IMR-90 (cell line): ENCODE data around the gene NRIP3. TPM values are rescaled to one million over a fixed set of nuclear protein-coding genes. Genes with fewer than 3 reads are reported as not detected.

Source experiments
- ATAC-seq: fragments of 200-7000 bp; cut with Tn5 transposase; 2 replicates; pipeline ENCODE4 v1.9.1; 2020; ENCODE audit warnings: low read depth, mild to moderate bottlenecking, moderate library complexity
- BruUV-seq: library from RNA; stranded (reverse); fragments of 400-500 nt; replicated peaks from 2 replicates; lab custom pipeline; 2021; lab: Mats Ljungman, UMichigan
- CTCF ChIA-PET: fragments of 300-600 bp; formaldehyde crosslinking; extraction: SDS; loops from one replicate; lab custom pipeline; 2021; ENCODE audit warnings: antibody characterized with exemption; lab: Yijun Ruan, JAX
- POLR2A ChIA-PET: fragments of 300-600 bp; sonication (Branson Sonifier 250); formaldehyde crosslinking; loops from one replicate; lab custom pipeline; 2022; ENCODE audit warnings: antibody characterized with exemption; ENCODE audit not compliant: unreplicated experiment; lab: Charles Lee
- DNase-seq: peaks from one replicate; pipeline ENCODE4 v3.0.0; 2013
- H2AFZ ChIP-seq: replicated peaks from 2 replicates; pipeline ENCODE3; 2013; ENCODE audit warnings: low read length, mild to moderate bottlenecking; ENCODE audit not compliant: poor library complexity
- H2AK5ac ChIP-seq: 2 replicates; pipeline ENCODE4 v1.6.1; 2013; ENCODE audit warnings: low read depth, low read length, inconsistent platforms
- H2AK9ac ChIP-seq: replicated peaks from 2 replicates; pipeline ENCODE3; 2013; ENCODE audit warnings: mild to moderate bottlenecking, low read depth, low read length, moderate library complexity; ENCODE audit not compliant: poor library complexity
- H2BK120ac ChIP-seq: 2 replicates; pipeline ENCODE4 v1.6.1; 2013; ENCODE audit warnings: low read depth, low read length, inconsistent platforms
- H2BK15ac ChIP-seq: 3 replicates; pipeline ENCODE4 v1.6.1; 2013; ENCODE audit warnings: low read depth, low read length, inconsistent platforms
- H2BK20ac ChIP-seq: 2 replicates; pipeline ENCODE4 v1.6.1; 2013; ENCODE audit warnings: low read depth, mild to moderate bottlenecking, inconsistent platforms, low read length, moderate library complexity
- H2BK5ac ChIP-seq: 2 replicates; pipeline ENCODE4 v1.6.1; 2013; ENCODE audit warnings: mild to moderate bottlenecking, low read depth, low read length, inconsistent platforms; ENCODE audit not compliant: poor library complexity, severe bottlenecking
- H3K14ac ChIP-seq: replicated peaks from 2 replicates; pipeline ENCODE4 v1.6.1; 2013; ENCODE audit warnings: low read depth, low read length, inconsistent platforms
- H3K18ac ChIP-seq: 2 replicates; pipeline ENCODE4 v1.6.1; 2013; ENCODE audit warnings: low read depth, low read length, control low read depth
- H3K23ac ChIP-seq: 2 replicates; pipeline ENCODE4 v1.6.1; 2013; ENCODE audit warnings: low read depth, low read length, inconsistent platforms
- H3K27ac ChIP-seq: 2 replicates; pipeline ENCODE4 v1.5.1; 2013; ENCODE audit warnings: mild to moderate bottlenecking, control low read depth, low read length; ENCODE audit not compliant: insufficient read depth
- H3K27me3 ChIP-seq: 2 replicates; pipeline ENCODE4 v1.6.1; 2013; ENCODE audit warnings: low read length; ENCODE audit not compliant: control insufficient read depth, insufficient read depth
- H3K36me3 ChIP-seq: 2 replicates; pipeline ENCODE4 v1.6.1; 2013; ENCODE audit warnings: low read length, mixed read lengths; ENCODE audit not compliant: control insufficient read depth, insufficient read depth
- H3K4ac ChIP-seq: 2 replicates; pipeline ENCODE4 v1.6.1; 2013; ENCODE audit warnings: low read depth, low read length, inconsistent platforms
- H3K4me1 ChIP-seq: 2 replicates; pipeline ENCODE4 v1.6.1; 2013; ENCODE audit warnings: low read length, mixed read lengths; ENCODE audit not compliant: control insufficient read depth, insufficient read depth
- H3K4me2 ChIP-seq: 2 replicates; pipeline ENCODE4 v1.6.1; 2013; ENCODE audit warnings: low read depth, mild to moderate bottlenecking, control low read depth, low read length, moderate library complexity
- H3K4me3 ChIP-seq: 2 replicates; pipeline ENCODE4 v1.5.1; 2013; ENCODE audit warnings: low read depth, mild to moderate bottlenecking, control low read depth, low read length, moderate library complexity; ENCODE audit not compliant: insufficient read depth
- H3K56ac ChIP-seq: 2 replicates; pipeline ENCODE4 v1.6.1; 2013; ENCODE audit warnings: low read length, inconsistent platforms; ENCODE audit not compliant: insufficient read depth; ENCODE audit errors: extremely low read depth
- H3K79me1 ChIP-seq, 2 experiments: 2 replicates each; pipeline ENCODE4 v1.6.1; 2013; ENCODE audit warnings: low read length in 2 of 2, inconsistent platforms in 1 of 2, low read depth in 1 of 2
- H3K9ac ChIP-seq: 2 replicates; pipeline ENCODE4 v1.6.1; 2013; ENCODE audit warnings: low read depth, low read length, control low read depth
- H3K9me1 ChIP-seq: 2 replicates; pipeline ENCODE4 v1.6.1; 2013; ENCODE audit warnings: low read length, inconsistent platforms; ENCODE audit not compliant: insufficient read depth
- H3K9me3 ChIP-seq: 2 replicates; pipeline ENCODE4 v1.6.1; 2013; ENCODE audit warnings: low read length; ENCODE audit not compliant: control insufficient read depth, insufficient read depth
- H4K20me1 ChIP-seq: 2 replicates; pipeline ENCODE4 v1.6.1; 2013; ENCODE audit warnings: low read length, inconsistent platforms; ENCODE audit not compliant: insufficient read depth
- H4K5ac ChIP-seq: 2 replicates; pipeline ENCODE4 v1.6.1; 2013; ENCODE audit warnings: mild to moderate bottlenecking, low read depth, low read length, control low read depth
- H4K8ac ChIP-seq, 2 experiments: 2 replicates each; pipeline ENCODE4 v1.6.1; 2013; ENCODE audit warnings: low read depth in 2 of 2, low read length in 2 of 2, control low read depth in 1 of 2, inconsistent platforms in 1 of 2
- H4K91ac ChIP-seq: 2 replicates; pipeline ENCODE4 v1.6.1; 2013; ENCODE audit warnings: low read depth, low read length, inconsistent platforms; ENCODE audit not compliant: insufficient read depth
- BHLHE40 ChIP-seq: fragments of 150-350 bp; IDR thresholded peaks from 2 replicates; pipeline ENCODE4 v1.6.1; 2016; ENCODE audit warnings: mild to moderate bottlenecking, low read depth, low read length
- CHD1 ChIP-seq: IDR thresholded peaks from 2 replicates; pipeline ENCODE4 v1.6.1; 2012; ENCODE audit warnings: low read depth, low read length, improper control_type of control experiment
- CTCF ChIP-seq: conservative IDR thresholded peaks from 2 replicates; pipeline ENCODE4 v1.5.1; 2012; ENCODE audit warnings: mild to moderate bottlenecking, low read depth, low read length, improper control_type of control experiment
- ELK1 ChIP-seq: fragments of 150-350 bp; IDR thresholded peaks from 2 replicates; pipeline ENCODE4 v1.6.1; 2016; ENCODE audit warnings: low read depth, mild to moderate bottlenecking, low read length, moderate library complexity, borderline replicate concordance
- FOS ChIP-seq: fragments of 150-350 bp; IDR thresholded peaks from 2 replicates; pipeline ENCODE4 v1.6.1; 2016; ENCODE audit warnings: low read depth, low read length
- MAFK ChIP-seq: IDR thresholded peaks from 2 replicates; pipeline ENCODE4 v1.6.1; 2012; ENCODE audit warnings: low read depth, low read length, improper control_type of control experiment
- MAZ ChIP-seq: IDR thresholded peaks from 2 replicates; pipeline ENCODE4 v1.6.1; 2012; ENCODE audit warnings: low read depth, mild to moderate bottlenecking, low read length, improper control_type of control experiment, moderate library complexity, borderline replicate concordance
- MXI1 ChIP-seq: IDR thresholded peaks from 2 replicates; pipeline ENCODE4 v1.6.1; 2012; ENCODE audit warnings: low read depth, mild to moderate bottlenecking, low read length, moderate library complexity, borderline replicate concordance
- NFE2L2 ChIP-seq: fragments of 150-350 bp; IDR thresholded peaks from 2 replicates; pipeline ENCODE4 v1.6.1; 2016; ENCODE audit warnings: low read depth, mild to moderate bottlenecking, low read length
- POLR2A ChIP-seq: IDR thresholded peaks from 2 replicates; pipeline ENCODE4 v1.6.1; 2012; ENCODE audit warnings: mild to moderate bottlenecking, low read depth, low read length
- RAD21 ChIP-seq: IDR thresholded peaks from 2 replicates; pipeline ENCODE4 v1.6.1; 2012; ENCODE audit warnings: low read length, improper control_type of control experiment
- RCOR1 ChIP-seq: IDR thresholded peaks from 2 replicates; pipeline ENCODE4 v1.6.1; 2012; ENCODE audit warnings: mild to moderate bottlenecking, low read length, improper control_type of control experiment; ENCODE audit not compliant: insufficient replicate concordance
- RFX5 ChIP-seq: IDR thresholded peaks from 2 replicates; pipeline ENCODE4 v1.8.0; 2012; ENCODE audit warnings: low read depth, mild to moderate bottlenecking, low read length, moderate library complexity
- SMC3 ChIP-seq: fragments of 150-350 bp; IDR thresholded peaks from 2 replicates; pipeline ENCODE4 v1.6.1; 2016; ENCODE audit warnings: low read depth, mild to moderate bottlenecking, antibody characterized with exemption, low read length, moderate library complexity
- USF2 ChIP-seq: fragments of 150-350 bp; IDR thresholded peaks from 2 replicates; pipeline ENCODE4 v1.6.1; 2017; ENCODE audit warnings: mild to moderate bottlenecking, antibody characterized with exemption, low read length, low read depth
- WGBS, 2 experiments: methylation state at CpG; one replicate each; pipeline versions ENCODE4 v1.1.5 to v1.1.7; 2013; ENCODE audit warnings: missing lambda C conversion rate in 2 of 2; ENCODE audit not compliant: insufficient read length in 1 of 2; ENCODE audit errors: extremely low coverage in 2 of 2; 5-methylcytosine and 5-hydroxymethylcytosine counted together
- dilution Hi-C: fragments of 300-500 bp; cut with HindIII; formaldehyde crosslinking; loops from one replicate; pipeline ENCODE4 v1.14.3; 2018; ENCODE audit warnings: low sequenced_read_pairs; ENCODE audit not compliant: unreplicated experiment
- in situ Hi-C: fragments of 300-500 bp; cut with MboI; formaldehyde crosslinking; loops from 3 replicates; pipeline ENCODE4 v1.14.3; 2019; ENCODE audit warnings: low sequenced_read_pairs, inconsistent platforms, mixed read lengths
- intact Hi-C: fragments of 100-400 bp; cut with micrococcal nuclease; formaldehyde crosslinking; loops from 2 replicates; pipeline ENCODE4 v1.10.0; 2022
- polyA plus RNA-seq, 3 experiments: library from polyadenylated mRNA; depleted of rRNA; stranded (reverse); fragments of >200 nt; gene quantifications; 2 replicates each; pipeline ENCODE4 v1.2.3, GENCODE V29; 2012; ENCODE audit warnings: low replicate concordance in 1 of 3
- total RNA-seq: library from RNA; depleted of rRNA; stranded (reverse); fragments of >200 nt; gene quantifications from 2 replicates; pipeline ENCODE4 v1.2.3, GENCODE V29; 2012

Gene NRIP3
- total and polyA plus RNA-seq, 2 of the 4 experiments (the other 2 are of a cell fraction) = 11.5 to 43.6 TPM

- Histone ChIP-seq H3K36me3 (no peaks in the 10 kb centered on the region), H3K23ac (no peak overlapping the region), H3K9ac (no peak overlapping the region), H3K4ac (no peak overlapping the region), H3K79me1 (peaks cover 17 to 24% of the 10 kb centered on the region in 2 experiments; a peak in 3 of 4 replicates), H3K4me2 (no peak overlapping the region), H3K9me1 (no peaks in the 10 kb centered on the region; the same call in 1 of the 2 replicates), H2BK20ac (no peak overlapping the region), H4K8ac (no peak overlapping the region), H3K9me3 (no peaks in the 10 kb centered on the region), H4K5ac (no peak overlapping the region), H3K18ac (no peak overlapping the region), H2BK5ac (no peak overlapping the region), H3K27me3 (no peaks in the 10 kb centered on the region), H3K4me3 (no peak overlapping the region), H3K14ac (no peak overlapping the region), H3K56ac (no peak overlapping the region), H4K91ac (no peak overlapping the region), H2BK15ac (no peak overlapping the region), H2AK9ac (no peak overlapping the region), H4K20me1 (no peaks in the 10 kb centered on the region), H3K4me1 (no peaks in the 10 kb centered on the region), H2AFZ (no peak overlapping the region), H3K27ac (no peak overlapping the region), H2BK120ac (no peak overlapping the region), H2AK5ac (no peak overlapping the region)
- TF ChIP-seq NFE2L2 (no peak), CTCF (no peak), MXI1 (no peak), RAD21 (no peak), FOS (no peak), ELK1 (no peak), RFX5 (no peak), POLR2A (no peak), BHLHE40 (no peak), MAZ (no peak), SMC3 (no peak), USF2 (no peak), CHD1 (no peak), MAFK (no peak), RCOR1 (no peak)
- ATAC-seq = no peak
- no peak for DNase-seq
- WGBS, 2 experiments = 94% methylated on average over 2 of the region's 3 CpGs; no CpG with 5 or more reads in 1 of the 2 experiments
- BruUV-seq = no TSS peak
- intact Hi-C loops = no loop called here
- ChIA-PET CTCF (interaction anchor here (1.1 to 1.3 kb wide), 2 partner anchors 18 to 35 kb away, joined by 3 to 4 read pairs; no protein-coding TSS in a partner anchor), POLR2A (no interaction called here)
- dilution Hi-C loops = no loop called here
- in situ Hi-C loops = no loop called here
Observed at GRCh38 chr11:8997451-8997850, 6.3 kb downstream of the NRIP3 start.
